Activated T-cell treated with anti-CD3 and anti-CD28 coated beads, Interleukin-2, amount 50 U/mL, for 4 hours (primary cell): Measurements from ENCODE around the gene SLC10A3. TPM values are rescaled to one million over a fixed set of nuclear protein-coding genes. Genes with fewer than 3 reads are reported as not detected.

Experiments
- ATAC-seq, 2 donors: fragments of 200-7000 bp; cut with Tn5 transposase; one replicate each; pipeline ENCODE4 v1.10.0; 2021
- DNase-seq: peaks from one replicate; pipeline ENCODE4 v3.0.0-alpha.2; 2020
- H3K27me3 Mint-ChIP-seq: one replicate; pipeline ENCODE4 v1.8.0; 2021; ENCODE audit warnings: low read depth, mixed read lengths
- H3K36me3 Mint-ChIP-seq: one replicate; pipeline ENCODE4 v1.8.0; 2022; ENCODE audit warnings: mixed read lengths; ENCODE audit not compliant: insufficient read depth
- H3K4me1 Mint-ChIP-seq: one replicate; pipeline ENCODE4 v1.8.0; 2021; ENCODE audit warnings: low read depth, mixed read lengths
- H3K4me3 Mint-ChIP-seq: one replicate; pipeline ENCODE4 v1.8.0; 2021; ENCODE audit warnings: mild to moderate bottlenecking, moderate library complexity, mixed read lengths
- H3K9me3 Mint-ChIP-seq: one replicate; pipeline ENCODE4 v1.8.0; 2021; ENCODE audit warnings: mixed read lengths
- total RNA-seq, 3 donors: library from RNA; stranded (reverse); gene quantifications; one replicate each; pipeline ENCODE4 v1.2.1, GENCODE V29; 2021

The SLC10A3 gene
- total RNA-seq, 3 donors from 2014 or later: 31.3 to 32.0 (median 31.9) TPM

DNA sequence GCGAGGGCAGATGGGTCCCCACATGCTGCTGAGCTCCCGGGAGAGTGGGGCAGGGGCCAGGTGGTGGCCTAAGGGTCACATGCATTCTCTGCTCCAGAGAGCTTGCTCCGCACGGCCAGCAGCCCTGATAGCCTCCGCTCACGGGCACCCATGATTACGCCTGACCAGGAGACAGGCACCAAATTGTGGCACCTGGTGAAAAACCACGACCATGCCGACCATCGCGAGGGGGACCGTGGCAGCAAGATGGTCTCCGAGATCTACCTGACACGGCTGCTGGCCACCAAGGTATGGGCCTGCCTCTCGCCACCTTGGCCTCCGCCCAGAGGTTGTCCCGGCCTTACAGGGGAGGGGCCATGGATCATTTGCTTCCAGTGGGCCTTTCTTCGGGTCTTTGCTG, 20.5 kb downstream of the SLC10A3 start:
- Mint-ChIP-seq H3K36me3 (no peaks in the 10 kb centered on the region), H3K27me3 (no peaks in the 10 kb centered on the region), H3K4me3 (no peak overlapping the region), H3K9me3 (no peaks in the 10 kb centered on the region), H3K4me1 (no peaks in the 10 kb centered on the region)
- DNase-seq (no peak), ATAC-seq (no peak)

DNA sequence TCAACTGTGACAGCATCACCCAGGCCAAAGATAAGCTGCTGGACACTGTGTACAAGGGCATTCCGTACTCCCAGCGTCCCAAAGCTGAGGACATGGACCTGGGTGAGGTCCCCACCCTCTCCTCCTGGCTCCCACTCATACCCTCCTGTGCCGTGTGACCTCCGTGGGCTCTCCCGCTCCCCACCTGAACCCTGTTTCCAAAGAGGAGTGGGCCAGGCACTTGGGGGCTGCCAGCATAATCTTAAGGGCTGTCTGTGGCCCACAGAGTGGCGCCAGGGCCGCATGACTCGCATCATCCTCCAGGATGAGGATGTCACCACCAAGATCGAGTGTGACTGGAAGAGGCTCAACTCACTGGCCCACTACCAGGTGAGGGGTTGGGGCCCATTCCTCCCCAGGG, 21.3 kb downstream of the SLC10A3 start:
- DNase-seq: no peak
- no peak for ATAC-seq
- Mint-ChIP-seq H3K4me1 (no peaks in the 10 kb centered on the region), H3K36me3 (no peaks in the 10 kb centered on the region), H3K27me3 (no peaks in the 10 kb centered on the region), H3K9me3 (no peaks in the 10 kb centered on the region), H3K4me3 (no peak overlapping the region)

DNA sequence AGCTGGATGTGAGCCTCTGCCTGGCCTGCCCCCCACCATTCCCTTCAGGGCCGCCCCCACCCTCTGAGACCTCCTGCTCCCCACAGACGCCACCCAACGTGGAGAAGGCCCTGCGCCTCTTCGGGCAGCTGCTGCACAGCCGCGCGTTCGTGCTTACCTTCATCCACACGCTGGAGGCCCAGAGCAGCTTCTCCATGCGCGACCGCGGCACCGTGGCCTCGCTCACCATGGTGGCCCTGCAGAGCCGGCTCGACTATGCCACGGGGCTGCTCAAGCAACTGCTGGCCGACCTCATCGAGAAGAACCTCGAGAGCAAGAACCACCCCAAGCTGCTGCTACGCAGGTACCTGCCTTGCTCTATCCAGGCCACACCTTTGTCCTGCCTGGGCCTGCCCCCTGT, 22.2 kb downstream of the SLC10A3 start:
- no peak for ATAC-seq
- Mint-ChIP-seq H3K27me3 (no peaks in the 10 kb centered on the region), H3K4me1 (no peaks in the 10 kb centered on the region), H3K36me3 (no peaks in the 10 kb centered on the region), H3K4me3 (no peak overlapping the region), H3K9me3 (no peaks in the 10 kb centered on the region)
- no peak for DNase-seq

DNA sequence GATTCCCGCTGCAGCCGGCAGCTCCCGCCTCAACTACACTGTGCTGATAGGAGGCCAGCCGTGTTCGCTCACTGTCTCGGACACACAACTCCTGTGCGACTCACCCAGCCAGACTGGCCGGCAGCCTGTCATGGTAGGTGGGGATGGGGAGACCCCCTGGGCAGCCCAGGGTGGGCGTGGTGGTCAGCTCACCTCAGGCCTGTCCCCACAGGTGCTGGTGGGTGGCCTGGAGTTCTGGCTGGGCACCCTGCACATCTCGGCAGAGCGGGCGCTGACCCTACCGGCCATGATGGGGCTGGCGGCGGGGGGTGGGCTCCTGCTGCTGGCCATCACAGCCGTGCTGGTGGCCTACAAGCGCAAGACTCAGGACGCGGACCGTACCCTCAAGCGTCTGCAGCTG, 22.9 kb downstream of the SLC10A3 start:
- no peak for DNase-seq
- no peak for ATAC-seq
- no peaks in the 10 kb centered on the region for H3K4me1 Mint-ChIP-seq

DNA sequence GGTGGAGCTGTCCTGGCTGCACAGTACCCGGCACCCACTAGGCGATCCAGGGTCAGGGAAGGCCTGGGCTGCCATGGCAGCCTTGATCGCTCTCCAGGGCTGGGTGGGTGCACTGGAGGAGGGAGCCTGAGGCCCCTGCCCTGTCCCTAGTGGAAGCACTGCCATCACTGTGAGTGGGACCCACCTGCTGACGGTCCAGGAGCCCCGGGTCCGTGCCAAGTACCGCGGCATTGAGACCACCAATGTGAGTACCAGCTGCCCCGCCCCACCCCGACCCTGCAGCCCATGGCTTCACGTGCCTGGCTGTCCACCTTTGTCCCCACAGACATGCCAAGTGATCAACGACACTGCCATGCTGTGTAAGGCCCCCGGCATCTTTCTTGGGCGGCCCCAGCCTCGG, 23.5 kb downstream of the SLC10A3 start:
- ATAC-seq (no peak), DNase-seq (no peak)
- Mint-ChIP-seq H3K4me1 (no peaks in the 10 kb centered on the region), H3K9me3 (no peaks in the 10 kb centered on the region), H3K36me3 (no peaks in the 10 kb centered on the region), H3K27me3 (no peaks in the 10 kb centered on the region), H3K4me3 (no peak overlapping the region)

More for the DNA sequence above, 22.9 kb downstream of the SLC10A3 start:
- H3K4me3 Mint-ChIP-seq: no peak overlapping the region
- H3K36me3 Mint-ChIP-seq: no peaks in the 10 kb centered on the region
- no peaks in the 10 kb centered on the region for H3K27me3 Mint-ChIP-seq
- H3K9me3 Mint-ChIP-seq: no peaks in the 10 kb centered on the region

DNA sequence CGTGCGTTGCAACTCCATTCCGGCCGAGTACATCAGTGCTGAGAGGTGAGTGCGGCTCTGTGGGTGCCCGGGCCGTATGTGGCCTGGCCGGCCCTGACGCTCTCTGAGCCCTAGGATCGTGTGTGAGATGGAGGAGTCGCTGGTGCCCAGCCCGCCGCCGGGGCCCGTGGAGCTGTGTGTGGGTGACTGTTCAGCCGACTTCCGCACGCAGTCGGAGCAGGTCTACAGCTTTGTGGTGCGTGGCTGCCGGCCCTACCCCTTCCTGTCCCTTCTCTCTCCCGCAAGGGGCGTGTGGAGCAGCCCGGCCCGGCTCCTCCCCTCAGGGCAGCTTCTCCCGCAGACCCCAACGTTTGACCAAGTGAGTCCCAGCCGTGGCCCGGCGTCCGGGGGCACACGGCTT, 24.4 kb downstream of the SLC10A3 start:
- Mint-ChIP-seq H3K27me3 (no peaks in the 10 kb centered on the region), H3K36me3 (no peaks in the 10 kb centered on the region)

DNA sequence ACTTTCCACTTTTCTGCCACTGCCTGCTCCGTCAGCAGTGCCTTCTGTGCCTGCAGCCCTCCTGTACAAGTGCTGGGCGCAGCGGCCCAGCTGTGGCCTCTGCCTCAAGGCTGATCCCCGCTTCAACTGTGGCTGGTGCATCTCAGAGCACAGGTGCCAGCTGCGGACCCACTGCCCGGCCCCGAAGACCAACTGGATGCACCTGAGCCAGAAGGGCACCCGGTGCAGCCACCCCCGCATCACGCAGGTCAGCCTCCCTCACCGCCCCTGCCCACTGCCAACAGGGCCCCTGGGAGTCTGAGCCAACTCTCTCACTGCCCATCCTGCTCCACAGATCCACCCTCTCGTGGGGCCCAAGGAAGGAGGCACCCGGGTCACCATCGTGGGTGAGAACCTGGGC, 24.8 kb downstream of the SLC10A3 start:
- ATAC-seq (no peak), DNase-seq (no peak)
- no peaks in the 10 kb centered on the region for H3K27me3 Mint-ChIP-seq
- H3K36me3 Mint-ChIP-seq: no peaks in the 10 kb centered on the region
- no peaks in the 10 kb centered on the region for H3K9me3 Mint-ChIP-seq
- no peak overlapping the region for H3K4me3 Mint-ChIP-seq
- H3K4me1 Mint-ChIP-seq: peaks cover 2% of the 10 kb centered on the region

More for the DNA sequence above, 24.4 kb downstream of the SLC10A3 start:
- Mint-ChIP-seq H3K4me1 (peaks cover 2% of the 10 kb centered on the region), H3K9me3 (no peaks in the 10 kb centered on the region), H3K4me3 (no peak overlapping the region)
- no peak for DNase-seq
- ATAC-seq: no peak

DNA sequence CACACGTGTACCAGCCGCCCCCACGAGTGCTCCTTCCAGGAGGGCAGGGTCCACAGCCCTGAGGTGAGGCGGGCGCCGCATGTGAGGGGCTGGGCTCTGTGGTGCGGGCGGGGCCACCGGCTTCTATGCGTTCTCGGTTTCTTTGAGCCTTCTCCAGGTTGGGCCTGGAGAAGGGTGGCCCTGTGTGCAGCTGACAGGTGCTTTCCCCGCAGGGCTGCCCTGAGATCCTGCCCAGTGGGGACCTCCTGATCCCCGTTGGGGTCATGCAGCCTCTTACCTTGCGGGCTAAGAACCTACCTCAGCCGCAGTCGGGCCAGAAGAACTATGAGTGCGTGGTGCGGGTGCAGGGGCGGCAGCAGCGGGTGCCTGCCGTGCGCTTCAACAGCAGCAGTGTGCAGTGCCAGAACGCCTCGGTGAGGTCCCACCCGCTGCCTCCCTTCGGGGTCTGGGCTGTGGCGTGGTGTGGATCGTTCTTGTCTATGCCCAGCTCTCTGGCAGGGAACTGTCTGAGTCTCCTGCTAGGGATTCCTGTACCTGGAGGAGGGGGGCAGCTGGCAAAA, 25.5 kb downstream of the SLC10A3 start:
- Mint-ChIP-seq H3K9me3 (no peaks in the 10 kb centered on the region), H3K4me1 (peaks cover 2% of the 10 kb centered on the region), H3K4me3 (no peak overlapping the region), H3K27me3 (no peaks in the 10 kb centered on the region), H3K36me3 (no peaks in the 10 kb centered on the region)
- DNase-seq: no peak
- no peak for ATAC-seq

DNA sequence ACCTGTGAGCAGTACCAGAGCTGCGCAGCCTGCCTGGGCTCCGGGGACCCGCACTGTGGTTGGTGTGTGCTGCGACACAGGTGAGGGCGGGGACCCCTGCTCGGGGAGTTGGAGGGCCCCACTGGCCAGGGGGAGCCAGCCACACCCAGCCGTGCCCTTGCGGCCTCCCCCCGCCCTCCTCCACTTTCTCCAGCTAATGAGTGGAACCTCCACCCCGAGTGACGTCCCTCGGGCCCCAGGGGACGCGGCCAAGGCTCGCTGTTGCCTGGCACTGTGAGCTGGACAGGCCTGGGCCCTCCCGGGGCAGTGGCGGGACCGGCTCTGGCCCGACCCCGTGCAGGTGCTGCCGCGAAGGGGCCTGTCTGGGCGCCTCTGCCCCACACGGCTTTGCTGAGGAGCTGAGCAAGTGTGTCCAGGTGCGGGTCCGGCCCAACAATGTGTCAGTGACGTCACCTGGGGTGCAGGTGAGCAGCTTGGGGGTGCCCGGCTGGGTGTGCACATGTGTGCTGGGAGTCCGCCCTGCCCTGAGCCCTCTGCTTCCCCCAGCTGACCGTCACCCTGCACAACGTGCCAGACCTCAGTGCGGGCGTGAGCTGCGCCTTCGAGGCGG, 26.7 kb downstream of the SLC10A3 start:
- DNase-seq (no peak), ATAC-seq (no peak)
- Mint-ChIP-seq H3K4me3 (no peak overlapping the region), H3K9me3 (no peaks in the 10 kb centered on the region), H3K36me3 (no peaks in the 10 kb centered on the region), H3K27me3 (no peaks in the 10 kb centered on the region), H3K4me1 (peaks cover 7% of the 10 kb centered on the region)

DNA sequence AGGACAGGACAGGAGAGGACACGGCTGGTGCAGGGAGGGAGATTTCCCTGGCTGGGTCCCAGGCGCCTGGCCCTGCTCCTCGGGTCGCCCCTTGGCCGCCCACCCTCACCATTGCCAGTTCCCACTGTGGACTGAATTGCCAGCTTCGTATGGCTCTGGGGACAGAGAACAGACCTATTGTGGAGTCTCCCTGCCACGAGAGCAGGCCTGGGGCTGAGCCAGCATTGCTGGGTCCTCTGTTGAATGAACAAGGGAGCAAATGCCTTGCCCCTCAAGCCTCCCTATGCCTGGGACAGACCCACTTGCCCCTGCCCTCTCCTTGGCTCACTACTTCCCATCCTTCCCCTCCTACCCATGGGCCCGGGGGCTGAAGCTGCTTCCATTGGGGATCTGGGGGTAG, 28.0 kb downstream of the SLC10A3 start:
- Mint-ChIP-seq H3K9me3 (no peaks in the 10 kb centered on the region), H3K27me3 (no peaks in the 10 kb centered on the region), H3K4me3 (no peak overlapping the region), H3K4me1 (peaks cover 8% of the 10 kb centered on the region), H3K36me3 (no peaks in the 10 kb centered on the region)
- ATAC-seq: no peak
- DNase-seq: no peak

DNA sequence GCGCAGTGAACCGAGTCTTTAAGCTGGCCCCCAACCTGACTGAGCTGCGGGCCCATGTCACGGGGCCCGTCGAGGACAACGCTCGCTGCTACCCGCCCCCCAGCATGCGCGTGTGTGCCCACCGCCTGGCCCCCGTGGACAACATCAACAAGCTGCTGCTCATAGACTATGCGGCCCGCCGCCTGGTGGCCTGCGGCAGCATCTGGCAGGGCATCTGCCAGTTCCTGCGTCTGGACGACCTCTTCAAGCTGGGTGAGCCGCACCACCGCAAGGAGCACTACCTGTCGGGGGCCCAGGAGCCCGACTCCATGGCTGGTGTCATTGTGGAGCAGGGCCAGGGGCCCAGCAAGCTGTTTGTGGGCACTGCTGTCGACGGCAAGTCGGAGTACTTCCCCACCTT, 30.1 kb downstream of the SLC10A3 start:
- H3K4me3 Mint-ChIP-seq: peak overlapping the region; percentile 31
- DNase-seq (no peak), ATAC-seq (no peak)
- H3K9me3 Mint-ChIP-seq: no peaks in the 10 kb centered on the region
- H3K36me3 Mint-ChIP-seq: no peaks in the 10 kb centered on the region
- peaks cover 10% of the 10 kb centered on the region for H3K4me1 Mint-ChIP-seq
- H3K27me3 Mint-ChIP-seq: no peaks in the 10 kb centered on the region

DNA sequence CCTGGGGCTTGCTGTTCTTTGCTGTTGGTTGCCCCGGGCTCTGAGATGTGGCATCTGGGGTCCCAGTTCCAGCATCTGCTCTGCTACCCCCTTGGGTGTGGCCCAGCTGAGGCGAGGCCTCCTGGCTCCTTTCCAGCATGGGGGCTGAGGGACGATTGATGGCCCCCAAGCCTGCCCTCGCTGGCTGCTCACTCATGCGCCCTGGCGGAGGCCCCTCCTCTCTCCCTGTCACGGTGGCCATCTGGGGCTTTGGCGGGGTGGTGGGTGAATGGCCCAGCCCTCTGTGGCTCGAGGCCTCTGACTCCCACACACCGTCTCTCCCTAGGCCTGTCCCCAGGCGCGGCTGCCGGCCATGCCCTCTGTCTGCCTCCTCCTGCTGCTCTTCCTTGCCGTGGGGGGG, 30.6 kb downstream of the SLC10A3 start:
- ATAC-seq (no peak), DNase-seq (no peak)
- no peaks in the 10 kb centered on the region for H3K36me3 Mint-ChIP-seq
- no peaks in the 10 kb centered on the region for H3K27me3 Mint-ChIP-seq
- H3K4me3 Mint-ChIP-seq: peak overlapping the region; percentile 31
- peaks cover 10% of the 10 kb centered on the region for H3K4me1 Mint-ChIP-seq
- H3K9me3 Mint-ChIP-seq: no peaks in the 10 kb centered on the region

DNA sequence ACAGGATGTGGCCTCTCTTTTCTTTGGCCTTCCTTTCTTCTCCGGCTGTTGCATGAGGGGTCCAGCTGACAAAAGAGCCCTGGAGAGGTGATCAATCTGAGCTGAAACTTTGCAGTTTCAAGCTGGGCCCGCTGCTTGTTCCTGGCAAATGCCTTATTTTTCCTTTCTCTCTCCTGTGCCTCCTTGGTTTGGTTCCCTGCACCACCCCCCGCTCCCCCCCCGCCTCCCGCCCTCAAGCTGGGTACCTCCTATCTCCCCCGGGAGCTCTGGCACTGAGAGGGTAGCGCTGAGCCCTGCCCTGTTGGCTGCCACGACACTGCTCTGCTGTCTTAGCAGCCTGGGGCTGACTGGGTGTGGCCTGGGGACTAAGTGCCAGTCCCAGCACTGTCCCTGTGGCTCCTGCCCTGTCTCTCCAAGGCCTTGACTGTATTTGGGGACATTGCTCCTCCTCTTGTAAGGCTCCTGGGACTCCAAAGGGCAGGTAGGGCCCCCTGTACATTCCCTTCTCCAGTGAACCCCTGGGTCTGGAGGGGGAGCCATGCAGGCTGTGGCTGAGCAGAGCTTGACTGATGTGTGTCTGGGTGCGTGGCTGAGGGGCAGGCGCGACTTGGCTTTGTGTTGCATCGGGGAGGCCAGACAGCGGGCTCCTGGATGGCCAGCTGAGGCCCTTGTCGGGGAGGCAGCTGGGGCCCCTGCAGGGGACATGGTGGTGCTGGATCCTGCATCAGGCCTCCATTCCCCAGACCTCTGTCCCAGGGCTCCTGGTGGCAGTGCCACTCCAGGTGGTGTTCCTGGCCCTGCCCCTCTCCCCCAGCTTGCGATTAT, 31.3 kb downstream of the SLC10A3 start:
- no peak for DNase-seq

DNA sequence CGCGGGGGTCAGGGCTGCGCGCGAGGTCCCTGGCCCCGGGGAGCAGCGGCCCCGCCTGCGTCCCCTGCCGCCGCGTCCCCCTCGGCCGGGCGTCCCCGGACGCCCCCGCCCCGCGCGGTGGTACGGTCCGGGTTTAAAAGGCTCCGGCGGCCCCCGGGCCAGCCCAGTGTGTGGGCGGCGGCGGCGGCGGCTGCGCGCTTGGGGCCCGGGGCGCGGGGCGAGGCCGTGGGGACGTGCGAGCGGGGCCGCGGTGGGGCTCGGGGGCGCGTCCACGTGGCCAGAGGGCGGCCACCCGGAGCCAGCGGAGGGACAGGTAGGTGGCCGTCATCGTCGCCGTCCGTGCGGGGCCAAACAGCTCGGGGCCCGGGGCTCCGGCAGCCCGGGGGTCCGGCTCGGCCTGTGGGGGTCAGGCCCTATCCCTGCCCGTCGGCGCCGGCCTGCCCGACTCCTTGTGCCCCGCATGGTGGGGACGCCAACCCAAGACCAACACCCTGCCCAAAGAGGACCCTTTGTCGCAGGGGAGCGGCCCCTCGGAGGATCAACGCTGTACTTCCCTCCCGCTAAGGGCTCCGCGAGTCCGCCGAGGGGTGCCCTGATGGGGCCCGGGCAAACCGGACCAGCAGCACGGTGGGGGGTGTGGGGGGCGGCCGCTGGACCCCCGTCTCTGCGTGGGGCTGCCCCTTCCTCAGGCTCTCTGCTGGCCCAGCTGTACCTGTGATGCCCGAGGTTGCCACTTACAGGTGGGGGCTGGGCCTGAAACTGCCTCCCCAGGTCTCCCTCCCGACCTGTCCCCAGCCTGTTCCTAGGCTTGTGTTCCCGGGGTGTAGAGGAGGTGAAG, 32.1 kb downstream of the SLC10A3 start, which contains the start of gene PLXNA3:
Gene PLXNA3, plus strand, starts transcription at position 166 of the 838 bp plus-strand sequence. CDS start 1,903 bp downstream, outside the sequence.
- Mint-ChIP-seq H3K27me3 (no peaks in the 10 kb centered on the region), H3K4me1 (peaks cover 10% of the 10 kb centered on the region)
- ATAC-seq: peak; percentile 83 to 84

More for the DNA sequence above, 31.3 kb downstream of the SLC10A3 start:
- peak overlapping the region; percentile 82 for H3K4me3 Mint-ChIP-seq
- peaks cover 10% of the 10 kb centered on the region for H3K4me1 Mint-ChIP-seq
- H3K36me3 Mint-ChIP-seq: no peaks in the 10 kb centered on the region
- H3K9me3 Mint-ChIP-seq: no peaks in the 10 kb centered on the region
- peak; percentile 48 to 51 for ATAC-seq
- no peaks in the 10 kb centered on the region for H3K27me3 Mint-ChIP-seq

More for the DNA sequence above, 32.1 kb downstream of the SLC10A3 start, which contains the start of gene PLXNA3:
- Mint-ChIP-seq H3K9me3 (no peaks in the 10 kb centered on the region), H3K36me3 (no peaks in the 10 kb centered on the region), H3K4me3 (peak within 1 kb of the TSS; percentile 92)
- DNase-seq: peak; percentile 61
